GM18511 (cell line): ENCODE results near the gene RND3.
A peak's percentile ranks its signal among the peaks of the same experiment; 100 is the strongest.

ENCODE experiments used
- ATAC-seq: cut with Tn5 transposase; IDR thresholded peaks from one replicate; pipeline ENCODE4 v1.9.1; 2021; ENCODE audit warnings: mild to moderate bottlenecking, moderate library complexity; ENCODE audit not compliant: unreplicated experiment

Gene RND3

DNA sequence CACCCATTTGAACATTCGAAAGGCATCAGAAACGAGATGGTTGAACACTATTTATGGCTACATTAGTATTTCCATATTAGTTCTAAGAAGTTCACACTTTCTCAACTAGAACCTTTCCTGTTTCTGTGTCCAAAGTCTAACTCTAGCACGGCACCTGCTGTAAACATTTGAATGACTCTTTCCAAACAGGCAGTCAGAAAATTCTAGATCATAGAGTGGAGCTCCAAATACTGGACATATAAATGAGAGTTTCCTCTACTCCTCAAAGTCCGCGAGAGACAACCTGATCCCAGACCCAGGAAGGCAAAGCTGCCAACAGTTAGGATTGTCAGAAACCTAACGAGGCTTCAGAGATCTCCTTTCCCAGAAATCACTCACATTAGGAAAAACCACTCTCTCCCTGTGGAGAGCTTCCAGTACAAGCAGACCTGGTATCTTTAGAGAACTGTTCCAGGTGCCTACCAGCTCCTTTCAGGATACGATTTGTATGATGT, 10.6 kb downstream of the RND3 start:
- peak; percentile 35 for ATAC-seq

DNA sequence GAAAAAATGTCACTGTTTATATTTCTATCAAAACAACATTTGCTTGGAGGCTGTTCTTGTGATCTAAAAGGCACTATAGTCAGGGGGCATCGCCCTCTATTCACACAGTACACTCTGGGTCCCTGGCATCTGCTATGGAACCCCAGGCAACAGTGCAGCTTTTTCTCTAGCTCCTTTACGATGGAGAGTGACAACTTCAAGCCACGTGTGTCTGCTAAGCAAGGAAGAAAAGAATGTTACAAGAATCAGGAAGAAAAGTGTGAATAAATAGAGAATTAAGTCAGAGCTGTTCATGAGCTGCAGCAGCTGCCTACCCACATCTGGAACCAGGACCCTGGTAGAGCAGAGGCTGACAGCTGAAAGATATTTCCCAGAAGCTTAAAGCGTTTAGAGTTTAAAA, 11.2 kb downstream of the RND3 start:
- ATAC-seq: peak; percentile 3

- ATAC-seq: no peak
These were observed 11.8 kb downstream of the RND3 start for GRCh38 chr2:150475479-150476250.

- ATAC-seq: no peak
These were observed 13.0 kb downstream of the RND3 start for GRCh38 chr2:150474326-150475074.

GRCh38 chr2:150473767-150474166, 13.7 kb downstream of the RND3 start:
- ATAC-seq: no peak

- peak; percentile 85 for ATAC-seq
These were observed 15.0 kb downstream of the RND3 start for GRCh38 chr2:150472511-150472899.

GRCh38 chr2:150471813-150472510, 15.5 kb downstream of the RND3 start:
- peak; percentile 31 for ATAC-seq

- no peak for ATAC-seq
These were observed 17.0 kb downstream of the RND3 start for GRCh38 chr2:150470435-150470834.

DNA sequence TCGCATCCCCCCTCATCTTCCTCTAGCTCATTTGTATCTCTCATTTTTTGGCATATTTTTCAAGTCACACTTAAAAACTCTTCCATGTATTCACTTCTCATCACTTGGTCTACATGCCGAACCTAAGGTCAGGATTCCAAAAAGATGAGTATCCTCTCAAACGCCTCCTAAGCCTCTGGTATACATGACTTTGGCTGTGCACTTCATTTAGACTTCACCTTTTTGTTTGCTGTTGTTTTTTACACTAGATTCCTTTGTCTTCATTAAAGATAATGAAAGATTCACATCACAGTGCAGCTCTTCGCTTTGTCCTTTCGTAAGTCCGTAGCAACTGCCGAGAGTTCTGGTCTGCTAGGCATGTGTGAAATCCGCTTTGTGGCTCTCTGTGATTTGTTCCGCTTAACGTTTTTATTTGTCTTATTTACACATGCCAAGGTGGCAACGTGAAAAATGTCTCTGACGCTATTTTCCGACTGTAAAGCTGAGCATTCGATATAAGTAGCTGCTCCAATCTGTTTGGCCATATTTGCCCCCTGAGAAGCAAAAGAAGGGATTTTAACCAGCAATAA, 17.7 kb downstream of the RND3 start:
- no peak for ATAC-seq

DNA sequence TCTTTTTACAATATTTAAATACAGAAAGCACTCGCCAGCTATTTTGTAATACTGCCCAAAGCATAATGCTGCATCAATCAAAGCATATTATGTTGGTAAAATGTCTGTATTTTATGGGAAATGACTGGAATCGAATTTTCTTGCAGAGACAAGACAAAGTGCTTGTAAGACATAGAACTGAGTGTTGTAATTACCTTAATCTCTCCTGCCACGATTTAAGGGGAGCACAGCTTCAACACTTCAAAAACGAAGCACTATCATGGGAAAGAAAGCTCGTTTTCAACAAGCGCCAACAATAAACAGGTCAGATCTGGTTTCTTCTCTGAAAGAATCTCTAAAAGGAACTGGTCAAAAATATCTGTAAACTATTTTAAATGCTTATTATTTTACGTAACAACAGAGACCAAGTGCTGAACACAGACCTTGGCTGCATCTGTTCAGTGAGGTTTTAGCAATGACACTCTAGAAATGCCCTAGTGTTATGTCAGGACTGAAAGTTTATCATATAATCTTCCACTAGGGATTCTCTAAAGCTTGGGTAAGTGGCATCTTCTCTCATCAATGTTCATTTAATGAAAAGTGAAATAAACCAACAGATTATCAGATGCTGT, 19.0 kb downstream of the RND3 start:
- ATAC-seq: no peak

GRCh38 chr2:150467621-150467963, 19.9 kb downstream of the RND3 start:
- no peak for ATAC-seq

DNA sequence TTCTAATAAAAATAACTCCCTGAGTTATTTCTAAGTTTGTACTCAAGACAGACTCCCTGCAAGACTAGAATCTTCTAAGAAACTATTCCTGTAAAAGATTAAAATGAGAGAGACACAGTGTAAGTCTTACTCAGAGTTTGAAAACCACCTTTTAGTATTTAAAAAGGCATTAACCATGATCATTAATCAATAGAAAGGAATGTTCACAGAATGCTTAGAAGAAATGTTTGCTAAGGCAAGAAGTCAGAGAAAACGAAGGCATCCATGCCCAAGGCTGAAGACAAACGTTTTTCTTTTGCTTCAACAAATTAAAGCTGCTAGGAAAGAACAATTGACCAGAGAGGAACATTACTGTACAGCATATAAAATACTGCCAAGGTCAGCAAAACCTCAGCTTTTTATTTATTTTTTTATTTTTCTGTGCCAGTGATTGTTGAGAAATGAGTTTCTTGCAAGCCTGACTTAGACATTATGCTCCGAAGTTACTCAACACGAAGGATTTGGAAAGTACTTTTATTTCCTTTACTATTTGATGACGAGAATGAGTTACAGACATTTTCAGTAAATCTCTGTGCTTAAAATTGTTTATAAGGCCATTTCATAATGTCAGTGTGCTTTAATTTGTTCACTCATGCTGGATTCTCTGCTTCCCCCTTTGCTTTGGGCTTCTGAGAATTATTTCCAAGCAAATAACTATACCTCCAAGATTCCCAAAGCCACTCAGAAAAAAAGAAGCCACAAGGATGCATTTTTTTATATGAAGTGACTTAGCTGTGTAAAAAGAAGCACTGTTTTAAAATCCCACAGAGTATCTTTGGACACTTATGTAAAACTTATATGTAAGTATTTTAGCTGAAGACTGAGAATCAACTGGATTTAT, 20.5 kb downstream of the RND3 start:
- ATAC-seq: no peak

DNA sequence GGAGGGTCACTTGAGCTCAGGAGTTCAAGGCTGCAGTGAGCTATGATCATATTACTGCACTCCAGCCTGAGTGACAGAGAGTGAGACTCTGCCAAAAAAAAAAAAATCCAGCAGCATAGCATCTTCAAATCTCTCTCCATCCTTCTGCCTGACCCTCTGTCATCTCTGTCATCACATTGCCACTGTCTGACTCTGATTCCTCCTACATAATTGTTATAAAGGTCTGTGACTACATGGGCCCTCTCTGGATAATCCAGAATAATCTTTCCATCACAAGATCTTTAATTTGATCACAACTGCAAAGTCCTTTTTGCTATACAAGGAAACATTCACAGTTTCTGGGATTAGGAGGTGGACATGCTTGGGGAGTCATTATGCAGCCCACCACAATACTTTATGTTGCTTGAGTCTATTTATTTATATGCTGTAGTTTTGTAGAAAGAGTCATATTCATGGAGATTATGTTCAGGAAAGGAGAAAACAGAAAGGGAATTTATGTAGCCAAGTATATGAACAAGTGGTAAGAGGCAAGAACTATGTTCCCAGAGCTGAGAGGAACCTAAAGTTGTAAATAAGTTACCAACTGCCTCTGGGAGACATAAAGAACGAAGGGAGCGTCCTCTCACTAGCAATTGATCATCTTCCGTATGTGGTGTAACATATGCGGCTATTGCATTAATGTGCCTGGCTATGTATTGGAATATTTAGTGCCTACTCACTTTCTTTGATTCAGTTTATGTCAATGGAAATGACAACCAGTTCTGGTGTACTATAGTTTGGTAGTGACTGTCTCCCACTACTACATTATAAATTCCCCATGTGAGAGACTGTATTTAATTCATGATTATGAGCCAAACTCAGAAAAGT, 21.5 kb downstream of the RND3 start:
- no peak for ATAC-seq

DNA sequence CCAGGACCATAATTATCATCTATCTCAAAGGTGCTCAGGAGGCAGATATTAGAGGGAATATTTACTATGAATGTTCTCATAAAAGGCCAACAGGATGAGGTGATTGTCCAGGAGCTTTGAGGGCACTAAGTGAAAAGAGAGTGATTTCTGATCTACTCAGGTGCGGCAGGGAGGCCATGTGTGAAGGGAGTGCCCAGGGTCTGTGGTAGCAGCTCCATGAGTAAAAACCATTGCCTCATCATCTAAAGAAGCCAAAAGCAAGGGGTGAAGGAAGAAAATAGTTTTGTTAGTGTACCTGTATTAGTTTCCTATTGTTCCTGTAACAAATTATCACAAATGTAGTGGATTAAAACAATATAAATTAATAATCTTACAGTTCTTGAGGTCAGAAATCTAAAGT, 22.5 kb downstream of the RND3 start:
- no peak for ATAC-seq

DNA sequence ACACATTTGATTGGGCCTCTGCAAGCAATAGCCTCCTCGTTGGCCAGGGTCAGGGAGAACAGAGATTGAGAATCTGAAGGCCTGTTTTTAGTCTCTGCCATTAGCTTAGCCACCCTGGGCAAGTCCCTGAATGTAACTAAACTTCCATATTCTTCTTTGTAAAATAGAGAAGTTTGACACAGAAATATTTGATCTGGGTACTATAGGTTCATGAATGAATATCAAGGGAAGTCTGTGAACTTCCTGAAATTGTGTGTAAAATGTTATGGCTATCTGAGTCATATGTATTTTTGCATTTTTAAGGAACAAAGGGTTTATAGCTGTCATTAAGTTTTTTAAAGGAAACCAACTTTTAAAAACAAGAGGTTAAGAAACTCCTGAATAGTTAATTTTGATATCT, 23.2 kb downstream of the RND3 start:
- ATAC-seq: no peak

DNA sequence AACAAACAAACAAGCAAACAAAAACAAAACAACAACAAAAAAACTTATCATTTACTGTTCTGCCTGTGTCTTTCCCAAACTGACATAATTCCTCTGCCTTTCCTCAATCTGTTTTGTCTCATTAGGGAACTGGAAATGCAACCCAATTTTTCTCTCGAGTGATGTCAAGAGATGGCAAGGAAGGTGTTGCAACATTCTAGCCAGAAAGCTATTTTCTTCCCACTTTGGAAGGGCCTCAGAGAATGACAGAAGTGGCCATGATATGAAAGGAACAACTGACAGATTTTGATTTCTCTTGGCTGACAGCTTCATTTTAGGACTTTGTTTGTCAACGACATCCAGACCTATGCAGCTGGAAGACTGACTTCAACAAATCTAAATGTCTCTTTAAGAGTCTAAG, 24.7 kb downstream of the RND3 start:
- ATAC-seq: no peak

DNA sequence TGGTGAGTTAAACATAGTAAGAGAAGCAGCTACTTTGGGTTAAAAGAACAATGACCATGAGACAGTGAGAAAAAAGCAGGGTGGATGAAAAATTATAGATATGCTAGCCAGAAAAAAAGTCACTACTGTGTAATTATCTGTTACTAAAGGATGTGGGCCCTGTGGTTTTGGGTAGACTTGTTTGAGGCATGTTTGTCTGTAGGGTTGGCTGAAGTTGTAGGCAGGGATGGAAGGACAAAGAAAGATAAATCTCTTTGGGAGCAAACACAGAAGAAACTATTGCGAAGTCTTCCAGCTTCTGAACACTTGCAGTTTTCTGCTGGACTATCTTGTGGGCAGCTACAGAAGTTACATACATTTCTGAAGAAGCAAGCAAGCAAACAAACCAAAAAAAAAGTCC, 28.2 kb downstream of the RND3 start:
- ATAC-seq: no peak

DNA sequence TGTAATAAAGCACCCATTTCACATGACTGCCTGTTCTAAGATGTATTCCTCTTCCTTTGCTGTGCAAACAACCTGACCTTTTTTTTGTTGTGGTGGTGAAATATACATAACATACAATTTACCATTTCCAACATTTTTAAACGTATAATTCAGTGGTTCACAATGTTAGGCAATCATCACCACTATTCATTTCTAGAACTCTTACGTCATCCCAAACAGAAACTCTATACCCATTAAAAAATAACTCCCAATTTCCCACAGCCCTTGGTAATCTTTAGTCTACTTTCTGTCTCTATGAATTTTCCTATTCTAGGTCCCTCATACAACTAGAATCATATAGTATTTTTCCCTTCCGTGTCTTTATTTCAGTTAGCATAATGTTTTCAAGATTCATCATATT, 36.7 kb downstream of the RND3 start:
- no peak for ATAC-seq

- ATAC-seq: no peak
These were observed 37.6 kb downstream of the RND3 start for GRCh38 chr2:150449856-150450255.
